ENCODE data around the gene L3MBTL2. TPM values are rescaled to one million over a fixed set of nuclear protein-coding genes. Genes with fewer than 3 reads are reported as not detected.
A peak's percentile ranks its signal among the peaks of the same experiment; 100 is the strongest.

L3MBTL2 gene
- total RNA-seq, 1 experiment from 2014 or later: 22.3 TPM

DNA sequence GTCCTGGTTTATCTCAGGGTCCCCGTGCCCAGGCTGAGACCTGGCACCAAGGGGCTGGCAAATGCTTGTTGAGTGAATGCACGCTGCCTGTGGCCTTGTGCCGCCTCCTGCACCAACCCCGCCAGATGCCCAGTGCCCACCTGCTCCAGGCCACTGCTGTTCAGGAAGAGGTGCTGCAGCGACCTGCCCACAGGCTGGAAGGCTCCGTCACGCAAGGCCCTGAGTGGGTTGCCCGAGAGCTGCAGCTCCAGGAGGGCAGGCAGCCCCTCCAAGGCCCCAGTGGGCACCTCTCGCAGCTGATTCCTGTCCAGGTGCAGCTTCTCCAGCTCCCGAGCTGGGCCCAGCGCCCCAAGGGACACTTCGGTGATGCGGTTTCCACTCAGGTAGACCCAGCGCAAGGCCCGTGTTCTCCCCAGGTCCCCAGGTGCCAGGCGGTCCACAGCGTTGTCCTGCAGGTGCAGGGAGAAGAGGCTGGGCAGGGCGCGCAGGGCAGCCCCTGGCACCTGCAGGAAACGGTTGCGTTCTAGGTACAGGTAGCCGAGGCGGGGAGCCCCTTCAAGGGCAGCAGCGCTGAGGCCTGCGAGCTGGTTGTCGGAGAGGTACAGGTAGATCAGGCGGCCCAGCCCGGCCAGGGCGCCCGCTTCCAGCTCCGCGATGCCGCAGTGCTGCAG lies 32.1 kb downstream of the L3MBTL2 start:
- TF ChIP-seq, protein P1, sequence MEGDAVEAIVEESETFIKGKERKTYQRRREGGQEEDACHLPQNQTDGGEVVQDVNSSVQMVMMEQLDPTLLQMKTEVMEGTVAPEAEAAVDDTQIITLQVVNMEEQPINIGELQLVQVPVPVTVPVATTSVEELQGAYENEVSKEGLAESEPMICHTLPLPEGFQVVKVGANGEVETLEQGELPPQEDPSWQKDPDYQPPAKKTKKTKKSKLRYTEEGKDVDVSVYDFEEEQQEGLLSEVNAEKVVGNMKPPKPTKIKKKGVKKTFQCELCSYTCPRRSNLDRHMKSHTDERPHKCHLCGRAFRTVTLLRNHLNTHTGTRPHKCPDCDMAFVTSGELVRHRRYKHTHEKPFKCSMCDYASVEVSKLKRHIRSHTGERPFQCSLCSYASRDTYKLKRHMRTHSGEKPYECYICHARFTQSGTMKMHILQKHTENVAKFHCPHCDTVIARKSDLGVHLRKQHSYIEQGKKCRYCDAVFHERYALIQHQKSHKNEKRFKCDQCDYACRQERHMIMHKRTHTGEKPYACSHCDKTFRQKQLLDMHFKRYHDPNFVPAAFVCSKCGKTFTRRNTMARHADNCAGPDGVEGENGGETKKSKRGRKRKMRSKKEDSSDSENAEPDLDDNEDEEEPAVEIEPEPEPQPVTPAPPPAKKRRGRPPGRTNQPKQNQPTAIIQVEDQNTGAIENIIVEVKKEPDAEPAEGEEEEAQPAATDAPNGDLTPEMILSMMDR (conservative IDR thresholded peaks at IDR 0.05): peak; percentile 67; the same call in 1 of the 2 replicates
- TF ChIP-seq EZH2 (IDR thresholded peaks at IDR 0.05; ENCODE audit: low read depth): no peak
- H3K9me2 ChIP-seq (ENCODE audit: insufficient read depth): no peaks in the 10 kb centered on the region
- intact Hi-C loops (cut with micrococcal nuclease; ENCODE audit: unreplicated experiment): no loop called here
- no peaks in the 10 kb centered on the region for H3K27me3 ChIP-seq (ENCODE audit: insufficient read depth, low read depth)
- peak overlapping the region; percentile 50; the same call in 1 of the 2 replicates for H3K4me3 ChIP-seq
- H3K79me2 ChIP-seq (ENCODE audit: low read depth): no peaks in the 10 kb centered on the region
- H3K9me3 ChIP-seq (ENCODE audit: insufficient read depth, low read depth): no peaks in the 10 kb centered on the region
- no peak for DNase-seq
- no peaks in the 10 kb centered on the region for H3K4me1 ChIP-seq (replicated peaks; ENCODE audit: insufficient read depth)
- ChIA-PET CTCF (interaction anchor here (0.7 to 2.3 kb wide), 8 partner anchors 40 to 588 kb away, joined by 3 to 26 read pairs (median 5); no protein-coding TSS in a partner anchor), POLR2A (ENCODE audit: unreplicated experiment) (interaction anchor here (0.5 to 0.7 kb wide), 3 partner anchors 49 to 286 kb away, joined by 4 to 5 read pairs (median 4); partner anchors contain the start of gene RANGAP1)
- peak overlapping the region; percentile 64 for H3K4me2 ChIP-seq
- no peaks in the 10 kb centered on the region for H3K36me3 ChIP-seq (ENCODE audit: low read depth)
- H3K27ac ChIP-seq: no peak overlapping the region
- no peak overlapping the region for H2AFZ ChIP-seq
- BruUV-seq (replicated peaks): no TSS peak
- H4K20me1 ChIP-seq (ENCODE audit: insufficient read depth): no peaks in the 10 kb centered on the region
- H3F3A ChIP-seq (ENCODE audit: insufficient read depth, low read depth): peaks cover 17% of the 10 kb centered on the region

DNA sequence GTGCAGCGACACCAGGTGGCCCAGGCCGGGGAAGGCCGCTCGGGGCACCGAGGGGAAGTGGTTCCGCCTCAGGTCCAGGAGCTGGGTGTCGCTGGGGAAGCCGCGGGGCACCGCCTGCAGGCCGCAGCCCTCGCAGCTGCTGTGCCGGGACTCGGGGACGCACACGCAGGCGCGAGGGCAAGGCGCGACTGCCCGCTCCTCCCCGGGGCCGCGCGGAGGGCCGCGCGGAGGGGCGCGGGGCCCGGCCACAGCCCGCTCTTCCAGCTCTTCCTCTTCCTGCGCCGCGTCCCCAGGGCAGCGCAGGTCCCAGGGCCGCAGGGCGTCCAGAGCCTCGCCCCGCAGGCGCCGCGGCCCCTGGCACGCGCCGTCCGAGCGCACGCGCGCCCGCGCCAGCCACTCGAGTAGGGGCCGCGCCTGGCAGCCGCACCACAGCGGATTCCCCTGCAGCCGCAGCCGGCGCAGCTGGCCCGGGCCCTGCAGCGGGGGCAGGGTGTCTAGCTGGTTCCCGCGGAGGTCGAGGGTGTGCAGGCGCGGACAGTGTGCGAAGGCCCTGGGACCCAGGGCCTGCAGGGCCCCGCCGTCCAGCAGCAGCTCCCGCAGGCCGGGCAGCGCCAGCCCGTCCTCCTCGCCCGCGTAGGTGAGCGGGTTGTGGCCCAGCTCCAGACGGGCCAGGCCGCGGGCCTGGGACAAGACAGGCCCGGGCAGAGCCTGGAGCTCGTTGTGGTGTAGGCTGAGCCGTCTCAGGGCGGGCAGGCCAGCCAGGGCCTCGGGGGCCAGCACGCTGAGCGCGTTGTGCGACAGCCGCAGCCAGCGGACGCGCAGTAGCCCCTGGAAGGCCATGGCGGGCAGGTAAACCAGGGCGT lies 32.8 kb downstream of the L3MBTL2 start:
- peaks cover 21% of the 10 kb centered on the region for H3F3A ChIP-seq (ENCODE audit: insufficient read depth, low read depth)
- no peak overlapping the region for H2AFZ ChIP-seq
- ChIA-PET POLR2A (ENCODE audit: unreplicated experiment) (interaction anchor here (0.5 to 0.6 kb wide), 4 partner anchors 64 to 630 kb away, joined by 4 to 6 read pairs (median 4); partner anchors contain the start of gene ZC3H7B), CTCF (interaction anchor here (0.6 to 2.3 kb wide), 10 partner anchors 40 to 588 kb away, joined by 3 to 26 read pairs (median 4); no protein-coding TSS in a partner anchor)
- H3K4me2 ChIP-seq: peak overlapping the region; percentile 64
- no peaks in the 10 kb centered on the region for H4K20me1 ChIP-seq (ENCODE audit: insufficient read depth)
- no peak overlapping the region for H3K27ac ChIP-seq
- BruUV-seq (replicated peaks): no TSS peak
- H3K9me2 ChIP-seq (ENCODE audit: insufficient read depth): no peaks in the 10 kb centered on the region
- peak overlapping the region; percentile 50; the same call in 1 of the 2 replicates for H3K4me3 ChIP-seq
- intact Hi-C loops (cut with micrococcal nuclease; ENCODE audit: unreplicated experiment): no loop called here
- no peaks in the 10 kb centered on the region for H3K79me2 ChIP-seq (ENCODE audit: low read depth)
- H3K9me3 ChIP-seq (ENCODE audit: insufficient read depth, low read depth): no peaks in the 10 kb centered on the region
- H3K27me3 ChIP-seq (ENCODE audit: insufficient read depth, low read depth): no peaks in the 10 kb centered on the region
- H3K36me3 ChIP-seq (ENCODE audit: low read depth): no peaks in the 10 kb centered on the region
- DNase-seq: peak; percentile 42 to 82
- TF ChIP-seq, protein P1 (conservative IDR thresholded peaks at IDR 0.05): no peak; the same call in 1 of the 2 replicates
- TF ChIP-seq EZH2 (IDR thresholded peaks at IDR 0.05; ENCODE audit: low read depth): no peak
- no peaks in the 10 kb centered on the region for H3K4me1 ChIP-seq (replicated peaks; ENCODE audit: insufficient read depth)
